Middle frontal gyrus (tissue), 1 donor: Measurements from ENCODE around the gene EIF2B4.

ENCODE experiments used
- DNase-seq: peaks from one replicate; pipeline ENCODE4 v3.0.0-alpha.2; 2015; ENCODE audit warnings: low spot score; ENCODE audit errors: extremely low spot score

EIF2B4 gene

DNA sequence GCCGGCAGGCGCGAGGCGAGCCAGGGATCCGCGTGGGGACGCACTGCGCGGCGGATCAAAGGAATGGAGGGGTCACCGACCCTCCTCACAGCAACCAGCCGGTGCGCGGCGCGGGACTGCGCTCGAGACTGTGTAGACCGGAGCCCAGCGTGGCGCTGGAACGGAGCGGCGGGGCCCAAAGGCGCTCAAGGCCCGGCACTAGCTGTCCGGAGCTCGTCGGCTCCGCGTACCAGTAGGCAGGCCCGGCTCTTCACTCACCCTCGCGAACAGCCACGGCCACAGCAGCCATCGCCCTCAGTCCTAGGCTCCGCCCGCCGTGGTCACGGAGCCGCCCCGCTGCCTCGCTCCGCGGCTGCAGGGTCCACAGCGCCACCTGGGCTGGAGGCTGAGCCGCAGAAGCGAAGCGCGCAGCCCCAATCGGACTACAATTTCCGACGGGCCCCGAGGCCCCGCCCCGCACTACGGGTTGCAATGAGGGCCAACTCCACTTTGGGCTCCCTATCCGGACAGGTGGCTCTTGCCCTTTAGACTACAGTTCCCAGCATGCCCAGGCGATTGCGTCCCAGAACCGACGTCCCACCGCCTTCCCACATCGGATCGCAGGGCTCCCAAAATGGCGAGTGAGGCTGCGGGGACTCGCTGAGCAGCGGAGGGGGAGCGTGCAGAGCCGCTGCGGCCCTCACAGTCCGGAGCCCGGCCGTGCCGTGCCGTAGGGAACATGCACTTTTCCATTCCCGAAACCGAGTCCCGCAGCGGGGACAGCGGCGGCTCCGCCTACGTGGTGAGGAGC is at the start of gene EIF2B4, which contains the start of gene SNX17:
TSS of gene EIF2B4 (minus strand) at position 313 of the 790 bp plus-strand sequence. CDS start at position 289, 24 bp downstream.
TSS of gene SNX17 (plus strand) at position 591 of the 790 bp plus-strand sequence. CDS start at position 719, 128 bp downstream.
- peak; percentile 99 for DNase-seq

DNA sequence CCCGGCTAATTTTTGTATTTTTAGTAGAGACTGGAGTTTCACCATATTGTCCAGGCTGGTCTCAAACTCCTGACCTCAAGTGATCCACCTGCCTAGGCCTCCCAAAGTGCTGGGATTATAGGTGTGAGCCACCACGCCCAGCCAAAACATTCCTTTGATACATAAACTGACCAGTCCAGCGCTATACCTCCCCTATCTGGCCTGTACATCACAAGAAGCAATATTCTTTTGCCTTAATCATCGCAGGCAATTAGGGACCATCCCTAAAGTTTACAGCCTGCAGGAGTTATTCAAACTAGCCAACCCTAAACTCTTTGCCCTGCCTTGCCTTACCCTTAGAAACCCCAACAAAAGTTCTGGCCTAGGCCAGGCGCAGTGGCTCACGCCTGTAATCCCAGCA is 46.0 kb upstream of the EIF2B4 start:
- DNase-seq, result no peak

DNA sequence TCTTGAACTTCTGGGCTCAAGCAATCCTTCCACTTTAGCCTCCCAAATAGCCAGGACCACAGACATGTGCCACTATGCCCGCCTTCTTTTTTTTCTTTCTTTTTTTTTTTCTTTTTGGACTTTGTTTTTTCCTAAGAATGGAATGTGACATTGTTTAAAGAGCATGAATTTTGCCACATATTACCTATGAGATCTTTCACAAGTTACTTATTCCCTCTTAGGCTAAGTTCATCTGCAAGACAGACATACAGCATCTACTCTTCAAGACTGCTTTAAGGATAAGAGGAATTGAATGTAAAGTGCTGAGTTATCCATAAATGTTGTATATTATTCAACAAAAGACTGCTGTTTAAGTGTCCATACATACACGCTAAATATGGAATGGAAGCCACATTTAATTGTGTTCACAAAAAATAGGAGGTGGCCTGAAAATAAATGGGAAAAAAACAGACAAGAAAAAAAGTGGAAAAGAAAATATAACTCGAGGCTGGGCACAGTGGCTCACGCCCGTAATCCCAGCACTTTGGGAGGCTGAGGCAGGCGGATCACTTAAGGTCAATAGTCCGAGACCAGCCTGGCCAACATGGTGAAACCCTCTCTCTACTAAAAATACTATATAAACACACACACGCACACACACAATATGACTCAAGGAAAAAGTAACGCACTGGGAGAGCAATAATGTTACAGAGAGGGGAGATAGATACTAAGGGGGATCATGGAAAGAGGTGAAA is 42.4 kb upstream of the EIF2B4 start:
- DNase-seq, result no peak

DNA sequence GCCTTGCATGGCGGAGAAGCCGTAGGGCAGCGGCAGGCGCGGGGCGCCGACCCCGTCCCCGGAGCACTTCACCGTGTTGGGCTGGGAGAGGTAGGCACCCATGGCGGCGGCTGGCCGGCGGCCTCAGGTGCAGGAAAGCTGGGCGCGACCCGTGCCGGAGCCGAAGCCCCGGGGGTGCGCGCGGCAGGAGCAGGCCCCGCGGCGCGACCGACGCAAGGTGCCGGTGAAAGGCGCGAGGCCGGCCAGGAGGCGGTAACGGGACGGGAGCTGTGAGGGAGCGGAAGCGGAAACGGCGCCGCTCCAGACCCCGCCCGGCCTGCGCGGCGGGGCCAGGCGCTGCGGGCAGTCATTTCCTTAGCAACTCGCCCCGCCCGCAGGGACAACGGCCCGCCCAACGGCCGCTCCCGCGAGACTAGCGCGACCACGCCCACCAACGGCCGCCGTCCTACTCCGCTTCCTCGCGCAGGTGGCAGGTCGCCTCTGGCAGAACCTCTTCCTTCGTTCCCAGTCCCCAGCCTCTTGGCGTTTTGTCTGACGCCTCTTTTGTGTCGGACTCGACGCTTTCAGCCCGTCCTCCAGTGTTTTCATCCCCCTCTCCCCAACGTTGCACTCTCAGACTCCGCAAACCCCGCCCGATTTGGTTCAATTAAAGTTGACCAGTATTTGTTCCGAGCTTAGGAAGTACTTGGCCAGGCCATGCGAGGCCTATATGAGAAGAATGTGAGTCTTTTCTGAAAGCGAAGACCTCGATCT is 39.4 kb upstream of the EIF2B4 start, which contains the start of gene PPM1G:
TSS of gene PPM1G (minus strand) at position 271 of the 753 bp plus-strand sequence. CDS start at position 102, 169 bp downstream.
- DNase-seq, result peak; percentile 89

DNA sequence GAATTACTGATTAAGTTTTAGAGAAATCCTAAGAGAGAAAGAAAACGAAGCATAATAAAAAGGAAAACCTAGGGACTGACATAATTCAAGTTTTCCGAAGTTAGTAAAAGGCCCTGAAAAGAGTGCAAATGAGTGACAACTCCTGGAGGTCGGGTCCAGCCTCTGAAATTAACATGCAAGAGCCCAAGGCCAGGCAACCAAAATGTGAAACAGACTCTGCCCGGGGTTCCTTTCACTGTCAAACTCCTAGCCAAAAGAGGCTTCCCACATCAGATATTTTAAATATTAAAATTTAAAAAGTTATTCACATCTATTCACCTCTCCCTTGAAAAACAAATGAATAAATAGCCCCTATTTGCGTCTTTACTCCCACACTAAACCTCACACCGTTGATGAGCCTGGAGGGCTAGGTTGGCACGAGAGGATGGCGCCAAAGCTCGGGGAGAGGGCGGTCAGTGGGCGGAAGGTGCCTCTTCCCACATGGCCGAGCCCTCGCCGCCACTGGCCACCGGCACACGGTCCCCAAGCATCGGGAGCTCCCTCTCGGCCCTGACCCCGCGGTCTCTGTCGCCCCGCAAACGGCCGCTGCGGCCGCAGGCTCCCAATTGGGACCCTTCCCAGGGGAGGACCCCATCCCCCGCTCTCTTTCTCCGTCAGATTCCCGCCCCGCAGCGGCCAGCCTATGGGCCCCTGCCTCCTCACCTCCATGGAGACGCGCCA is 38.6 kb upstream of the EIF2B4 start:
- no peak for DNase-seq

DNA sequence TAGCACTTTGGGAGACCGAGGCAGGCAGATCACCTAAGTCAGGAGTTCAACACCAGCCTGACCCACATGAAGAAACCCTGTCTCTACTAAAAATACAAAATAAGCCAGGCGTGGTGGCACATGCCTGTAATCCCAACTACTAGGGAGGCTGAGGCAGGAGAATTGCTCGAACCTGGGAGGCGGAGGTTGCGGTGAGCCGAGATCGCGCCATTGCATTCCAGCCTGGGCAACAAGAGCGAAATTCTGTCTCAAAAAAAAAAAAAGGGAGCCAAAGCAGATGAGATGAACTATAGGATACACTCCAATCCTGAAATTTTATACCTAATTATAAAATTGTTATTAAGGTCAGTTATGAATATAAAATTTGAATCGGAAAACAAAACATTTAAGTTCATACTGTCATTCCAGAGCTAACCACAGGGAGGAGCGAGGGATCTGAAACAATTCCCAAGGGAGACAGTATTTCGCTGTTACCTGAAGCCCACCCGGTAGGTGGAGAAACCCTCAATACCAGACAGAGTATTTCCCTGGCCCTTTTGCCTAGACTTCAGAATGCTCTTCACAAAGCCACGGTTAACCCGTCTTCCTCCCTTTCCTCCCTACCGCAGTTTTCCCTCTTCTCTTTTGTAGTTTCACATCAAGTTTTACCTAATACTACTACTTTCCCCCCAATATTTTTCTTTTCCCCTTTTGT is 37.8 kb upstream of the EIF2B4 start:
- no peak for DNase-seq

DNA sequence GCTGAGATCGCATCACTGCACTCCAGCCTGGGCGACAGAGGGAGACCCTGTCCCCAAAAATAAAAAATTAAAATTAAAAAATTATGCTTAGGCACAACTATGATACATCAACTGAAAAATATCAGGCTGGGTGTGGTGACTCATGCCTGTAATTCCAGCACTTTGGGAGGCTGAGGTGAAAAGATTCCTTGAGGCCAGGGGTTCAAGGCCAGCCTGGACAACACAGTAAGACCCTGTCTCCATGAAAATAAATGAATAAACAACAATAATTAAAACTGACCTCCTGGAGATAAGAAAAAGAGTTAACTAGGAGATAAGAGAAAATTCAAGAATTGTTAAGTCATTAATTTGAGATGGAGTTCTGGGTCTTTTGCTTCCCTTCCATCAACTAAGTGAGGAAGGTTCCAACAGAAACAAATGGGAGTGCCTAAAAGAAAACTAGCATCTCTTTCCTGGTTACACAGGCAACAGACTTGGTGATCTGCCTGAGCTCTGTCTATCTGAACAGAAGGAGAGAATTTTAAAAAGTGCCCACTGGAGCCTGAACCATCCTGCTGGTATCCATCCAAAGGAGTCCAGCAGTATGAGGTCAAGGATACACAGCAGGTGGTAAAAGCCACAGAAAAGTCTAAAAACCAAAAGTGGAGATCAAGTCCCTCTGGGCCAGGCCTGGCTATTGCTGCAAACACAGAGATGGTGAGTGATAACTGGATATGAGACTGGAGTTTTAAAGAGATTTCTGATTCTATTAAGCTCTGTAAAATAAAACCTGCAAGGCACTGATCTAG is 30.4 kb upstream of the EIF2B4 start:
- DNase-seq, result no peak

DNA sequence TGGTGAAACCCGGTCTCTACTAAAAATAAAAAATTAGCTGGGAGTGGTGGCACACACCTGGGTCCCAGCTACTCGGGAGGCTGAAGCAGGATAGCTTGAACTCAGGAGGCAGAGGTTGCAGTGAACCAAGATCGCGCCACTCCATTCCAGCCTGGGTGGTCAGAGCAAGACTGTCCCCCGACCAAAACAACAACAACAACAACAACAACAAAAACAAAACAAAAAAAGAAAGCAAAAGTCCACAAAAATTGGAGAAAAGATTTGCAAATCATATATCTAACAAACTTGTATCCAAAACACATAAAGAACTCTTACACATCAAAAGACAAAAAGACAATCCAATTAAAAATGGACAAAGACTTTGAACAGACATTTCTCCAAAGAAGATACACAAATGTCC is 28.8 kb upstream of the EIF2B4 start:
- no peak for DNase-seq

DNA sequence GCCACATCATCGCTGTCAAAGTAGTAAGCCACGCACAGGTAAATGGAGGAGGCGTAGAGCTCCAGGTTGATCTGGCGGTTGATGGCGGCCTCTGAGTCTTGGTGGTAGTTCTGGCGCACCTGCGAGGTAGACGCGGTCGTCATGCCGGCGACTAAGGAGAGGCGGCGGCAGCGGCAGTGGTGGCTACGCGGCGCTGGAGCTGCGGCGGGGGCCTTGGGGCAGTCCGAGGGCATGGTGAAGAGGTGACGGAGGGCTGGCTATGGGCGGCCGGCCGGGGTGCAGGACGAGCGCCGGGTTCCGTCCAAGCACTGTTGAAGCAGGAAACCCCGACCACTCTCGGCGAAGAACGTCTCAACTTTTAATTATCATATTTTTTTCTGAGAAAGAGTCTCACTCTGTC is 23.1 kb upstream of the EIF2B4 start:
- DNase-seq, result no peak

DNA sequence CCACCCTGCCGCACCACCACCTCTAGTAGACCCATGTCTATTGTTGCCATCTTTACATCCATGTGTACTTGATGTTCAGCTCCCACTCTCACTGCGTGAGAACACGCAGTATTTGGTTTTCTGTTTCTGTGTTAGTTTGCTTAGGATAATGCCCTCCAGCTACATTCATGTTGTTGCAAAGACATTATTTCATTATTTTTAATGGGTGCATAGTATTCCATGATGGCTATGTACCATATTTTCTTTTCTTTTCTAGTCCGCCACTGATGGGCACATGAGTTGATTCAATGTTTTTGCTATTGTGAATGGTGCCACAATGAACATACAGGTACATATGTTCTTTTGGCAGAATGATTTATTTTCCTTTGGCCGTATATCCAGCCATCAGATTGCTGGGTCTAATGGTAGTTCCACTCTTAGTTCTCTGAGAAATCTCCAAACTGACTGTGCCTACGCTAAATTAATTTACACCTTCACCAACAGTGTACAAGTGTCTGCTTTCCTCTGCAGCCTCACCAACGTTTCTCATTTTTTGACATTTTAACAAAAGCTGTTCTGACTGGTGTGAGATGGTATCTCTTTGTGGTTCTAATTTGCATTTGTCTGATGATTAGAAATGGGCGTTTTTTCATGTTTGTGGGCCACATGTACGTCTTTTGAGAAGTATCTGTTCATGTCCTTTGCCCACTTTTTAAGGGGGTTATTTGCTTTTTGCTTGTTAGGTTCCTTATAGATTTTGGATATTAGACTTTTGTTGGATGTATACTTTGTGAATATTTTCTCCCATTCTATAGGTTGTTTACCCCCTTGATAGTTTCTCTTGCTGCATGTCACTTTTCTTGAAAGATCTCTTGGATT is 20.9 kb upstream of the EIF2B4 start:
- no peak for DNase-seq

DNA sequence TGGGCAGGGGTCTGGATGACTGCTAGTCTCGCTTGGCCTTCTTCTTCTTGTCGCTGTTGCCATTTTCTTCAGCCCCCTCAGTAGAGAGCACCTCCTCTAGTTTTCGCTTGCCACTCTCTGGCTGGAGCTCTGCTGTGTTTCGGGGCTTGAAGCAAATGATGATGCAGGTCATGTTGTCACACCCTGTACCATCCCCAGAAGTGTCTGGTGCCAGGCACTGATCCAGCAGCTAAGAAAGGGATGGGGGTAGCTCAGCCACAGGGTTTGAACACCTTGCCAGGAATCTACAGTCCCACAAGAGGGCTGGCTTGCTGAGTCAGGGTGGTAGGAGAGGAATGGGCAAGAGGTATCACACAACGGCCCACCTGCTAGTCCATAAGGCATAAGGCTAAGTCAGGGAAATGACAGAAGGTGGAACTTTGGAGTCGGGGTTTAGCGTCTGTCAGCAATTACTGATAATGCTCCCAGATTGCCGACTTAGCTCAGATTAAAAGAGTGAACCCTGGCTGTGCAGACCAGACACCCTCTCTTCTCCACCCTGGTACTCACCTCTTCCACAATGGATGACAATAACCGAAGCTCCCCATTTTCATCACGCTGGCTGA is 11.5 kb upstream of the EIF2B4 start:
- no peak for DNase-seq

DNA sequence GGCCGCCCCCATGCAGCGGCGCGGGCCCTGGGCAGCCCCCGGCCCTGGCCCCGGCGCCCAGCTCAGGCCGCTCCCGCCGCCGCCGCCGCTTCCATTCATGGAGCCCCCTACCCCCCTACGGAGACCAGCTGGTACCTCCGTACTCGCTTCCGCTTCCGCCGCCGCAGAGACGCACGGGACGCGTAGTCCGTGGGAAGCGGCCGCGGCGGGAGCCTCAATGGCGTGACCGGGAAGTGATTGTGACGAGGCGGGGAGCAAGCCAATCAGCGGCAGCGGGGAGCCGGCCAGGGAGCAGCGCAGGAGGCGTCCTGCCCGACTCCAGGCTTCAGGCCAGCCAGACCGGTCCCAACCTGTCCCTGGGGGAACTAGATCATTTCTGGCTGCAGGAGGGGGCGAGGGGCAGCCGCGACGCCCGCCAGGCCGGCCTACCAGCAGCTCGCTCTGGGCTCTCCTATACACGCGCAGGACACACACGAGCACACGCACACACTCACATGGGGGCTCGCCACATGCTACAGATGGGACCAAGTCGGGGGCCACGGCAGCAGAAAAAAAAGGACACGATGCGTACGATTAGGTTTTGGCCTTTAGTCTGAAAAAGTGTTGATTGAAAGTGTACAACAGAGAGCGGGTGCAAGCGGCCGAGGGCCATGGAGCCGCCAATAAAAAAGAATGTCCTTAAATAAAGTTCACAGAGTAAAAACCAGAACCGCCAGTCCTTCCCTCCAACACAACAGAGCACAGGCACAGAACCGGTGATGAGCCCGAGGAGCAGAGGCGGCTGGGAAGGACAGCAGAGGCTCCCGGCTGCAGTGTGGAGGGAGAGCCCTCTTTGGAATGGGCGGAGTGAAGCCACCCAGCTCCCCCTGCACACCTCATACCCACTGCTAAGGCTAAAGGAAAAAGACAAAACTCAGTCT is 10.7 kb upstream of the EIF2B4 start, which contains the start of gene ZNF513:
TSS of gene ZNF513 (minus strand) at position 109 of the 920 bp plus-strand sequence. CDS start 208 bp downstream, outside the sequence.
- peak; percentile 97 for DNase-seq

DNA sequence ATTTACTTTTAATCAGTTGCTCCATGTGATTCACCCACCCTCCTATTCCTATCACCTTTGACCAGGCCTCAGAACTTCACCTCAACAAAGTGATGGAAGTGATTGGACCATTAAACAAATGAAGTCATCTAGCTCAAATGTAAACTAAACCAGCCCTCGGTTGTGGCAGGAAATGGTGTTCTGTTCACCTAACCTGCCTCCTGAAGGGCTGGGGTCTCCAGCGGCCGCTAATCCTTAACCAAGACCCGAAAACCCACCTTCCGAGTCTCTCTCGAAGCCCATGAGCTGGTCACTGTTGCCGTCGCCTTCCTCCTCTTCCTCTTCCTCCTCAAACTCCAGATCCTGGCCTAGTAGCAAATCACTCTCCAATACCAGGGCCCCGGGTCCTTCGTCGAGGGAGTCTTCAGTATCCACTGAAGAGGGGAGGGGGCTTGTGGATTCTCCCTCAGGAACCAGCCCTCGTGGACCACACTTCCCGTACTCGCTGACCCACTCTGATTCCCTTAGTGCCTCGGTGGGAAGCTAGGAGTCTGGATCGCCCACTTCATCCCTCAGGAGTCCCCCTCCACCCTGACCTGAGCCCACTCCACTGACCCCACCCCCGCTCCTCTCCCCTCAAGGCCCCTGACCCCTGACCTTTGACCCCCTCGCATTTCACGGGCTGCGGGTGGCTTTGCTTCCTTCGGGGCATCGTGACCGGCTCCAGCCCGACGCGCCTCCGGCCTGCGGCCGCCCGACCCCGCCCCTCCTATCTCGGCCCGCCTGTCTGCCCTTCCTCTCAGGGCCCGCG is 9.9 kb upstream of the EIF2B4 start:
- DNase-seq, result peak; percentile 5

DNA sequence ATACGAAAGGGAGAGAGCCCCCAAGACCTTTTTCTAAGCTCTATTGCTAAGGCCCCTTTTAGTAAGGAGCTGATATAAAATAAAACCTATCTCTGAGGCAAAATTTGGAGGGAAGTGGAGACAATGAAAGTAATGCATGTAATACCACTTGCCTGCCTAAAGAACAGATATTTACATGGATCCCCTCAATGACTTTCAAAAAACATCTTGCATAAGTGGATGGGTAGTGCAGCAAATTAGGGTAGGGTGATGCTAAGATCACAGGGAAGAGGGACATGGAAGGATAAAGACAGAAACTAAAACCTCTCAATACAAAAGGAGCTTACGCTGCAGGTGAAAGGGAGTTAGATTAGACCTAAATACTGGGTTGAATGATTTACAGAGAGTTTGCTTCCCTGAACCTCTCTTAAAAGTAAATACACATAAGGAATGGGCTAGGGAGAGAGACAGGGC is 9.3 kb upstream of the EIF2B4 start:
- DNase-seq, result no peak

DNA sequence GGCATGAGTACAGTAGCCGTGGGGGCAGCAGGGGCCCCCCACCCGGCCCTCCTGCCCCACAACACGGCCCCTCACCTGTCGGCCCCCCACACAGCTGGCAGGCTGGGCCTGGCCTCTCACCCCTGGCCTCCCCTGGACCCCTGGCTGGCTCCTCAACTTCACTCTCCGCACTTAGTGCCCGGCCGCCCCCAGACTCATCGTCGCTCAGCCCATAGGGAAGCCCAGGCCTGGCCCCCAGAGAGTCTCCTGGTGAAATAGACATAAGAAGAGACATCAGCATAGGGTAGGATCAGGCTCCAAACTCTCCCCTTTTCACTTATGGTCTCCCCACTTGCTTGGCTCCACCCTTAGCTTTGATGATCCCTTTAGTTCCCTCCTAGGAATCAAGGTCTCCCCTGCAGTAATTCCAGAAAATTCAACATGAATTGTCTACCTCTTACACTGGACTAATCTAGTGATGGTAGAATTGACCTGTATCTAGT is 8.7 kb upstream of the EIF2B4 start:
- no peak for DNase-seq
